ENCODE data around the gene CDH2.

GRCh38 chr18:28161608-28162599, 15.0 kb downstream of the CDH2 start:
- TF ChIP-seq, protein P1, sequence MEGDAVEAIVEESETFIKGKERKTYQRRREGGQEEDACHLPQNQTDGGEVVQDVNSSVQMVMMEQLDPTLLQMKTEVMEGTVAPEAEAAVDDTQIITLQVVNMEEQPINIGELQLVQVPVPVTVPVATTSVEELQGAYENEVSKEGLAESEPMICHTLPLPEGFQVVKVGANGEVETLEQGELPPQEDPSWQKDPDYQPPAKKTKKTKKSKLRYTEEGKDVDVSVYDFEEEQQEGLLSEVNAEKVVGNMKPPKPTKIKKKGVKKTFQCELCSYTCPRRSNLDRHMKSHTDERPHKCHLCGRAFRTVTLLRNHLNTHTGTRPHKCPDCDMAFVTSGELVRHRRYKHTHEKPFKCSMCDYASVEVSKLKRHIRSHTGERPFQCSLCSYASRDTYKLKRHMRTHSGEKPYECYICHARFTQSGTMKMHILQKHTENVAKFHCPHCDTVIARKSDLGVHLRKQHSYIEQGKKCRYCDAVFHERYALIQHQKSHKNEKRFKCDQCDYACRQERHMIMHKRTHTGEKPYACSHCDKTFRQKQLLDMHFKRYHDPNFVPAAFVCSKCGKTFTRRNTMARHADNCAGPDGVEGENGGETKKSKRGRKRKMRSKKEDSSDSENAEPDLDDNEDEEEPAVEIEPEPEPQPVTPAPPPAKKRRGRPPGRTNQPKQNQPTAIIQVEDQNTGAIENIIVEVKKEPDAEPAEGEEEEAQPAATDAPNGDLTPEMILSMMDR (IDR thresholded peaks at IDR 0.05), result no peak
- no peak for TF ChIP-seq POLR2A (IDR thresholded peaks at IDR 0.05)

Data from lower leg skin (tissue), 3 donors.